Endometrial microvascular endothelial cells (primary cell): Measurements from ENCODE around the gene CELF4. TPM values are rescaled to one million over a fixed set of nuclear protein-coding genes. Genes with fewer than 3 reads are reported as not detected.

Experiments
- in situ Hi-C: cut with HindIII; loops from 2 replicates; pipeline ENCODE4 v1.10.0; 2017; ENCODE audit warnings: low sequenced_read_pairs, low pct_unique_long_range_greater_than_20kb; ENCODE audit errors: inconsistent ontology term
- total RNA-seq: library from RNA; depleted of rRNA; stranded (reverse); fragments of >200 nt; gene quantifications from one replicate; pipeline ENCODE4 v1.2.3, GENCODE V29; 2015; ENCODE audit errors: inconsistent ontology term

Gene CELF4
- not detected for total RNA-seq

DNA sequence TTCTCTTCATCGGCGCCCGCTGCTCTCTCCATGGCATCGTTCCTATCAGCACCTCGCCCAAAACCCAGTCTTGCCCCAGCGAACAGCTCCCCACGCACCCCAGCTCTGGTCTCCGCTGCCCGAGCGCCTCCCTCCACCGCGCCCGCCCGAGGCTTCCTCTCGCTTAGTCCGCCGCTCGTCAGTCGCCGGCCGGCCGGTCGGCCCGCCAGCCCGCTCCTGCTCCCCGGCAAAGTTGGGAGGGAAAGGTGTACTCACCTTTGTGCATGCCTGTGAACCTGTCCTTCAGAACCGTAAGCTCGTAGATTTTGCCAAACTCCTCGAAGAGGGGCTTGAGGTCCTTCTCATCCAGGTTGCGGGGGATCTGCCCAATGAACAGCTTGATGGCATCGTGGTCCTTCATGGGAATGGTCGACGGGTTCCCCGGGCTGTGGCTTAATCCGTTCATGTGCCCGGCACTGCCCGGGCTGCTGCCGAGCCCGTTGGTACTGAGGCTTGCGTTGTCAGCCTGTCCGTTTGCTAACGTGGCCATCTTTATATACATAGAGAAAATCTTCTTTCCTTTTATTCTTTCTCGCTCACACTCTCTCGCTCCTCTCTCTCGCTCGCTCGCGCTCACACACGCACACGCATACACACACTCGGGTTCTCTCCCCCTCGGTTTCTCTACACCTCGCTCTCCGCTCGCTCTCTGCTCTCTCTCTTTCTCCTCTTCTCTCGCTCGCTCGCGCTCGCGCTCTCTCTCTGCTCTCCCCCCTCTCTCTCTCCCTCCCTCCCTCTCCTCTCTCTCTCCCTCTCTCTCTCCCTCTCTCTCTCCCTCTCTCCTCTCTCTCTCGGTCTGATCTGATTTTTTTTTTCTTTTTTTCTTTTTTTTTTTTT lies at the start of gene CELF4:
Gene CELF4, minus strand, starts transcription at position 698 of the 876 bp plus-strand sequence.
- in situ Hi-C loops: no loop called here

DNA sequence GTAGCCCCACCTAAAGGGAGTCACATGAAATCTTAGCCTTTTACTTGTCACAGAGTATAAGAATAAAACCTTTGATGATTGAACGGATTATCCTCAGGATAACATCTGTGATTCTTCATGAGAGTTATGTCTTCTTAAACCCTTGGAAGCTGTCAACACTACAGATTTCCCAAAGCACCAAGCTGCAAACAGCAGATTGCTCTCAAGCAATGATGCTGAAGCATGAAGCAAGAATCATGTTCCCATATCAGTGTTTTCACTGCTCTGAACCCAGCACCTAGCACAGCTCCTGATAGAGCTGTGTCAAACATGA lies 47.6 kb upstream of the CELF4 start:
- in situ Hi-C loops: no loop called here

DNA sequence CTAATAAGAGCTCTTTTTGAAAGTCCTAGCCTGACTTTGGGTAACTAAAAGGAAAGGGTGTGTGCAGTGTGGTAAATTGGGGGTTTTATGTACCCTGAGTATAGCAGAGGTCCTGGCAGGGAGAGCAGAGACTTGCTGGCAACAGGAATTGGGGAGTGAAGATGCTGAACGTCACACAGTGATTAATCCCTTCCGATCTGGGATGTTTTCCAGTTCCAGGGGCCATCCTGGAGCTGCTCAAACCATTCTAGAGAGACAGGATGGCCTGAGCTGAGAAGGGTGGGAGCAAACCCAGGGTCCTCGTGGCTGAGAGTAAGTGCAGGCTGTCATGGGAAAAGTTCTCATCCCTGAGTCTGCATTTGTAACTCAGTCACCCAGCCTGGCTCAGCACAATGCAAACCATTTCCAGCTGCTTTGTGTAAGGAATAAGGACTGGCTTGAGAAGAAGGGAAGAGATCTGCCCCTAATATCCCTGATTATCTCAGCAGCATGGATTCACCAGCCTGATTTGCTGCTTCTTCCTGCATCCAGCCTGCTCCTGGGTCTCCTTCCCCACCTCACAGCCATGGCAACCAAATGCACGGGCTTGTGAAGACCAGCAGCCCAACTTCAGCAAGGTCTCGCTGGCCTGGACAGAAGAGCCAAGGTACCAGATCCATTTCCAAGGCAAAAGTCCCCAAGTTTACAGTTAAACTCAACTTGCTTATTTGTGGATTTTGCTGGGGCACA lies 47.1 kb upstream of the CELF4 start:
- in situ Hi-C loops: no loop called here

DNA sequence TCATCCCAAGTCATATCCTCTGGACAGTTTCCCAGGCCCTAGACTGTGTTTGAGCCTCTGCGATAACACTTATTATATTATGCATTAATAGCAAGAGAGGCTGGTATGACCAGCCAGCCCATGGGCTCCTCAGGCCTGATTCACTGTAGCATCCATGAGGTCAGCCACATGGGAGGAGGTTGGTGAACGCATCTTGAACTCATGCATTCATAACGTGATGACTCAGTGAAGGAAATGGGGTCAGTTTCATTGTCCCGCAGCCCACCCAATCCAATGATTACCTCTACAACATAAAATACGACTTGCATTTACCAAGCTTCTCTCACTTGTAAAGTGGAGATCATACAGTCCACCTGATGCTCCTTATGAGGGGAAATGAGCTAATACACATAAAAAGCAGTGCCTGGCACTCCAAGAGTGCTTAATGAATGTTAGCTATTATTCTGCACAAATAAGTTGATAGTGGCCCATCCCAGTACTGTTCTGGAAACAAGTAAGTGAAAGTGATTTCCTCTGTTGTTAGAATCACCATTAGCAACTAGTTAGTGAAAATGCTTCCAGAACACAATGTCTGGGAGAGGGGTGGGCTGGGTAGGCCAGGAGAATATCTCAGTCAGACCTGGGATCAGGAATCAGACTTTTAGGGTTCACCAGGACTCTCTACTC lies 46.1 kb upstream of the CELF4 start:
- in situ Hi-C loops: no loop called here

DNA sequence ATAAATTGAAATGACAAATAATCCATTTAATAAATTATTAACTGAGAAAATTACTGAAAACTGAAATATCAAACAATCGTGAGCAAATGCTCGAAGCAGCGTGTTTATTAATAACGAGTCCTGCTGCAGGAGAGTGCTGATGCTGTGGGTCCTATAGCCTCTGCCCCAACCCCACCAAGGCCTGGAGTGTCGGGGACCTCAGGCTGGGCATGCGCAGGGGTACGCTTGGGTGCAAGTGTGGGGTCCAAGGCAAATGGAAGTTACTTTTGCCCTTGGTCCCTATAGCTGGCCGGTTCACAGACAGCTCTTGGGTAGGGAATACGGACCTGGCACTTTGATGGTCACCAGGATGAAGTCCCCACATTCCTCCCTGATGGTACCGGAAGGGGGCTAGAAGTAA lies 43.3 kb upstream of the CELF4 start:
- in situ Hi-C loops: no loop called here

DNA sequence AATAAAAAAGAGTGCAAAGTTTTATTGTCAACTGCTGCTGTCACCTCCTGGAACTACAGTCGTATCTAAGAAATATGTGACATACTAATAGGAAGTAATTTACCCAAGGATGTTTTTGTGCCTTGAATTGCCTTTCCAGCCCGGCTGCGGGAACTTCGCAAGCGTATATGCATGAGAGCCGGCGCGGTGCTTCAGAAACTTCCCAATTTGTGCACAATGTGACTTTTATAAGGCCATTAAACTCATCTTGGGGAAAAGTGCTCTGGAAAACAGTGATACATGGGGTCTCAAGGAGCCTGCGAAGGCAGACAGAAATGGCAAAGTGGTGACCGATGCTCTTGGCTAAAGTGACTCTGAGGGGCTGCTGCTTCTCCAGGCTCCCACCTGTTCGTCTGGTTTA lies 41.7 kb upstream of the CELF4 start:
- in situ Hi-C loops: no loop called here

DNA sequence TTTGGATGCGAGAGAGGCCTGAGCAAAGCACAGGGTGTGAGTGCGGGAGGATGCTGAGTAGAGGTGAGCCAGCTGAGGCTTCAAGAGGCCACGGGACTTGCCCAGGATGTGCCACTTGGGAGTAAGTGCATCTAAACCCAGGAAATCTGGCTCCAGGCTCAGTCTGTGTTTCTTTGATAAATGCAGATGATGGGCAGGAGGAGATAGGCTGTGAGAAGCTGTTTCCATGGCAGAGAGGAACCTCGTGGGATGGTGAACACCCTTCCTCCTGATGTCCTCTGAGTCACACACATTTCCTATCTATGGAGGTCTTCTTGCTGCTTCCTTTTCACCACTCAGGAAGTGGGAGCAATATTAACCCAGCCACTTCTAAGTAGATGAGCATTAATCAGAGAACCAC lies 38.4 kb upstream of the CELF4 start:
- in situ Hi-C loops: no loop called here

DNA sequence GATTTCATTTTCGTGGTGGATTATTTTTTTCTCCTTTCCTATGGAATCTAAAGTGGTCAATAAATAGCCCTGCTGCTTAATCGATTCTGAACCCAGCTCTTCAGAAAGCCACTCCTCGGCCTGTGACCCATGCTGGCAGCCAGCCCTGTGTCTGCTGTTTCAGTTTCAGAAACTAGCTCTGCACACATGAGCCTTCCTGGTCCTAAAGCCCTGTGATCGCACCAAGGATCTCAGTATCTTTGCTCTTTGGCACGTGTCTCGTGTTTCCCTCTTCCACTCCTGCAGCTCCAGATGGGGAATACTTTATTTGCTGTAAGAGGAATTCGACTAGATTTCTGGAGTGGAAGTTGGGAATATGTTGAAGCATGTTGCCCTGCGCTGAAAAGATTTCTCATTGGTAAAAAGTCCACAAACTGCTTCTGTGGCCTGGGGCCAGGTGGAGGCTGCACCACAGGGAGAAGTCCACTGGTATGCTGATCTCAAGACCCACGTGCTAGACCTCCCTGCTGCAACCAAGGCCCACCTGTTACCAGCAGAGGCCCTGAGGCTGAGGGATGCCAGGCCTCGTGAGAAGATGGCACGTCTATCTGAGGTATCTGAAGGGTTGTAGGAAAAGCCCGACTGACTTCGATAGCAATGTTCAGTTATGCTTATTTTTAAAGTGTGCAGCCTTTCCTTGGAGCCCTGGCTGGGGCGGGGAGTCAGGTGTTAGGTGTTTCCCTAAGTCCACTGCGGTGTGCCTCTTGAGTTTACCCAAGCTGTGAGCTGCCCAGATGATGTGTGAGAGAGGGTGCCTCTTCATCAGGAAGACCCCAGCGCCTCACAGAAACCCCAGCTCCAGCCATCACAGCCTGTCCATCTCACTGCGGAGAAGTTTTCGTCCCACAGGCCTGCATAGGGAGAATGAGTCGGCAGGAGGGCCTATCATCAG lies 33.6 kb upstream of the CELF4 start:
- in situ Hi-C loops: no loop called here

DNA sequence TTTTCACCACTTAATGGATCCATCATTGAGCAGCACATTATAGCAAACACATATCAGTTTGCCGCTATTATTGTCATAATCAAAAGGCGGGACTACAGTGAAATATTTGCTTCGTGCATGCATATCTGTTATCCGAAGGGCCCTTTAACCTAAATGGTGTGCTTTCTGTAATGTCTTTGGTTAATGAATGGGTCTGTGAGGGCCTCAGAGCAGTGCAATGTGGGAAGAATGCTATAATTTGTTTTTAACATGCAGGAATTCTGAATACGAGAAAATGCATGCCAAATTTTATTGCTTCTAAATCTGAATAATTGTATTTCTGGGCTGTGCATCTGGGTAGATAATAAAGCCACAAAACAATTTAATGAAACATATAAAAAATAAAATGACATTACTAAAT lies 32.8 kb upstream of the CELF4 start:
- in situ Hi-C loops: no loop called here

DNA sequence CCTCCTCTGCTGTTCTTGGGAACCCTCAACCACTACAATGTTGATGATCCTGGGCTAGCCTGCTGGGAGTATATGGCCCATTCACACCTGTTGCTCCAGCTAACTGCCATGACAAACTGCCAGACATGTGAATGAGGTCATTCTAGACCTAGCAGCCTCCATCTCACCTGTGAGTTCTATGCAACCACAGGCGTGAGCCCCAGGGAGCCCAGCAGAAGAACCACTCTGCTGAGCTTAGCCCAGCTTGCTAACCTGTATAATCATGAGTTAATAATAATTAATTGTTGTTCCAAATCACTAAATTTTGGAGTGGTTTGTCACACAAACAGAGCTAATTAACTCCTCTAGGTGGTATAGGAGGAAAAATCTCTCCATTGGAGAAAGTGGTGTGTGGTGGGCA lies 24.7 kb upstream of the CELF4 start:
- in situ Hi-C loops: no loop called here

DNA sequence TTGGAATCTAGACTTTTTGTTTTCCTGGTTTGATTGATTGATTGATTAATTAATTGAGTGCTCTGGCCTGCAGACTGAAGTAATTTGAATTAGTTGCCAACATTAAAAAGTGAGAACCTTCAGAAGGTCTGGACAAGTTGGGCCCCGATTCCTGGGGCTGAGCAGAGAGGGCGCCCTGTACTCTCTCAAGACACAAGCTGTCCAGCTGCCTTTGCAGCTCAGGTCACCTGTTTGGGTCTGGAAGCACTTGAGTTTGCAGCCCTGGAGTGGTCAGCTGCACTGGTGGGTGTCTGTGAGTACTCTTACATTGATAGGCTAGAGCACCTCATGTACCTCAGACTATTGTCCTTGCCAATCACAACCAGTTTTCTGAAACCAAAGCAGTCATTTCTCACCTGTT lies 22.7 kb upstream of the CELF4 start:
- in situ Hi-C loops: no loop called here

DNA sequence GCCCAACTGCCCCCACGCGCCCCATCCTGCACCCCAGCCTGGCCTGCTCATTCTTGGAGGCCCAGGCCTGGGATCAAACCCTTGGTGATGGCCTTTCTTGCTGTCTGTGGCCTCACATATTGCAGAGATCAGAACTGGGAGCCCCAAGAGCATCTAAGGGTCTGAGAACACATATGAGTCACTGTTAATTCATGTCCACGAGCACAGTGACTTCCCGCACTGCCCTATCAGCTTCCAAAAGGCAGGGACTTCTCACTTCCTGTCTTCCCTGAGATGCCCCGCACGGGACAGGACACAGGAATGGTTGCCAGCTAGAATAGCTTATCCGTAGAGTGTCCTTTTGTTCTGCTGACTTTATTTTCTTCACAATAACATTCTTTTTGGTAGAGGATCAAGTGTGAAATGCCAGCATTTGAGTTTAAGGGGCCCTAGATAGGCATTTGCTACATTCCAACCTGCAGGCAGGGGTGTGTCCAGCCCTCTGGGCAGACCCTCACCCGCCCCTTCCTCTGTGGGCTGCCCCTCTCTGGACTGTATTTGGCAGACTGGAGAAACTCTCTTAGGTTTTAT lies 21.1 kb upstream of the CELF4 start:
- in situ Hi-C loops: no loop called here

DNA sequence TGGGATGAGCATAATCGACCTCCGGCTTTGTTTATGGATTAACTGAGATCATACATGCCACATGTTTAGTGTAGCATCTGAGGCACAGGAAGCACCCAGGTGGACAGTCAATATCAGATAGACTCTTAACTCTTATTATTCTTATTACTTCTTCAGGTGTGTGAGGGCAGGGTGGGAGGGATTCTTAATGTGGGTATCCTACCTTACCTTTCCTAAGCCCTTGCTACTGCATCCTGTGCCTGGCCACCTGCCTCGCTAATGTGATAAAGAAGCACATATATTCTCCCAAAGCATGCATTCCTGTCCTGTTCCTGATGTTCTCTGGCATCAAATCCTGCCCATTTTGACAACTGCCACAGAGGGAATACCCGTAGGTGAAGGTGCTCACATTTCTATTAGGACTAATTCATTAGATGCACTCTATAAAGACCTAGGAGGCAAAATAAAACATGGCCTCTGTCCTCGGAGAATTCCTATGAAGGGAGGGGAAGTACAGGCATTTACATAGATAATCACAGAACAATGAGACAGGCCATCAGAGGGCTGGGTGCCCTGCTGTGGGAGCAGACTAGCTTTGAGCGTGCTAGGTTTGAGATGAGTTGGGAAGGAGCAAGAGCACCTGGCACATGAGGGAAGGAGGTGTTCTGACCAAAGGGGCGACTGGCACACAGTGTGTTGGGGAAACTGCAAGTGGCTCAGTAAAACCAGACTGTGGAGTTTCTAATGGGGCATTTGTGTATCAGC lies 19.5 kb upstream of the CELF4 start:
- in situ Hi-C loops: no loop called here

DNA sequence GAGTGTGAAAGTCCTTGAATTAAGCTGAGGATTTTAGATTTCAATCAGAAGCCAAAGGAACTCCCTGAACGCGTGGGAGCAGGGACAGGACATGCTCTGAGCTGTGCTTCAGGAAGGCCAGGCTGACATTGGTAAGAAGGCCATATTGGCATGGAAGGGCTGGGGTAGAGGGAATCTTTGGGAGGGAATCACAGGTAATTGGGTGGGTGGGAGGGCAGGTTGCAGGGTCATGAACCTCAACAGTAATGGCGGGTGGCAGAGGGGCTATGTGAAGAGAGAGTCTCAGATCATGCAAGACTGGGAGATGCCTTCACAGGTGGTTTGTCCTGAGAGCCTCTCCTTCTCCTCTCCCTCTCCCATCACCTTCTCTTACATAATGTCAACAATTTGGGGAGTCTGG lies 18.6 kb upstream of the CELF4 start:
- in situ Hi-C loops: no loop called here

DNA sequence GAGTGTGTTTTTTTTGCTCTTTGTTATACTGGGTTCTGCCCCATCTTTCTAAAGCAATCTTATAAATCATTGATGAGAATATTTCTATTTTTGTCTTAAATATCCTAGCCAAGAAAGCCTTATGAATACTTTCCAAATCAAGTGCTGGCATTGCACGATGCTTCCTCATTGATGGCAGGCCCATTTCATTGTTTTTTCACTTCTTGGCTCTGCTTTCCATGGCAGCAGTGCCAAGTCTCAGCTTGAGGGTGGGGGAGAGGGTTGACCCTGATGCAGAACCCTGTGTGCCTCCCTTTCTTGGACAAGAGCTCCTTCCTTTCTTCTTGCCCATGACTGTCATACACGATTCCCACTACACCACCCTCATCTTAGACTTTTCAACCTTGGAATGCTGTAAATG lies 16.7 kb upstream of the CELF4 start:
- in situ Hi-C loops: no loop called here

DNA sequence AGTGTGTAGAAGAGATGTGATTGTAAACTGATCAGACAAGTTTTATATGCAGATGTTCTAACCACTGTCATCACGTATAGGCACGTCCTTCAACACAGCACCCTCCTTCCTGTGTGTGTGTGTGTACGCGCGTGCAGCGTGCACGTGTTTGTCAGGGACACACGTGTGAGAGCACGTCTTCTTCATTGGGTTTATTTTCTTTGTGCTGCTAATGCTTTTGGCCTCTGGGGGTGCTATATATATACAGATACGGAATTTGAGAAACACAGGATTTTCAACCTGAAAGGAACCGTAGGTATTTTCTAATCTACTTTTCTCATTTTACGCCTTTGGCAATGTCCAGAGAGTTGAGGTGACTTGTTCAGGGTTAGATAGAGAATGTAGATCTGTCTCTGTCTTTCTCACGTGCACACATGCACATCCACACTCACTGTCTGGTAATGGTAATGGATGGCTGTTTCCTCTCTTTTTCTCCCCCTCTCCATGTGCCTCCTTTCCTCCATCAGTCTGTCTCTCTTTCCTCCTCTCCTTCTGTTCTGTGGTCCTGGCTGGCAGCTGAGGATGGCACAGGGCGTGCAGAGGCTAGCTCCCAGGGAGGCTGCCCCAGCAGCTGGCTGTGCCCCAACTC lies 13.4 kb upstream of the CELF4 start:
- in situ Hi-C loops: no loop called here

DNA sequence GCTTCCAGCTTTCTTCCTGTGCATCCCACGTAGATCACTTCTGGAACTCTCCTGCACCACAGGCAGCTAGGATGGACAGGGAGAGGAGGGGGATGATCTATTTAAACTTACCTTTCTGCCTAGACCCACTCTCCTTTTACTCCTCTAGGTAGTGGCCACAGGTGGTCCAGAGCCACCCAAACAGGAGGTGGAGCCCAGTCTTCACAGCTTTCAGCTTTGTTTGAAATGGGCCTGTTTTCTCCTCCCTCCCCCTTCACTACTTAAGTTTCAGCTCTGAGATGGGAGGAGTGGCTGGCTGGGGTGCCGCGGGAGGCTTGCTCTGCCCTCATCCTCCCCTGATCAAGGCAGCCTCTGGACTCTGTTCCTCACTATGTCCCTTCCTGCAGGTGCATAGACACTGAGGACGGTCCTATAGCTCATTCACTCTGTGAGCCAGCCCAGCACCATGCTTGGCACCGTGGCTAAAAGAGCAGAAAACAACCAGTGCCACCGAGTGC lies 12.6 kb upstream of the CELF4 start:
- in situ Hi-C loops: no loop called here
